NCI-H1092 treated with DMSO at 0.1 percent for 48 hours (cell line): ENCODE measurements around the gene SERP2.

Source experiments
- DNase-seq: peaks from one replicate; lab custom pipeline; 2025; lab: John Stamatoyannopoulos, UW

Gene SERP2

DNA sequence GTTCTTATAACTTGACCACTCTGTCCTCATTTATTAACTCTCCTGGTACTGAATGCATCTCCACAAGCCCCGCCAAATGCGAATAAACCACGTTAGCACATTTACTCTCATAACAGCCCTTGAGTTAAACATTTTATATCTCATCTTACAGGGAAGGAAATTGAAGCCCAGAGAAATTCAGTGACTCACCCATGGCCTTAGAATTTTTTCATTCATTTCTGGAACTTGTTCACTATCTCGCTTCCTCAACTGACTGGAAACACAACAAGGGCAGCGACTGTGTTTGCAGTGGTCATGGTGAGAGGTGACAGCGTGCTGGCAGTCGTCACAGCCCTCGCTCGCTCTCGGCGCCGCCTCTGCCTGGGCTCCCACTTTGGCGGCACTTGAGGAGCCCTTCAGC, 39.5 kb downstream of the SERP2 start:
- DNase-seq: no peak

DNA sequence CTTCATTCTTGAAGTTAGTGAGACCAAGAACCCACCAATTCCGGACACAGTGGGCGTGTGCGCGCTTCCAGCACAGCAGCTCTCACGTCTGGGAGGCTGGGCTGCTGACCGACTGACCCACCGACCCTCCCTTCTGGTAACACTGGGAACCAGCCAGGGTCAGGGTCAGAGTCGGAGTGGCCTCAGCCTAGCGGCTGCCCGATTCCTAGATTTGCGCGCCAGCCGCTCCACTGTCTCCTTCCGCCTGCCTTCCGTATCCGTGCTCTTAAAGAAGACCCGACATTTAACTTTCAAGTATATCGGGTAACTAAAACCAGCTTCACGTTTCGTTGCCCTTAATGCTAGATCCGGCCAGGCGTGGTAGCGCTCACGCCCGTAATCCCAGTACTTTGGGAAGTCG, 41.1 kb downstream of the SERP2 start:
- DNase-seq: no peak

DNA sequence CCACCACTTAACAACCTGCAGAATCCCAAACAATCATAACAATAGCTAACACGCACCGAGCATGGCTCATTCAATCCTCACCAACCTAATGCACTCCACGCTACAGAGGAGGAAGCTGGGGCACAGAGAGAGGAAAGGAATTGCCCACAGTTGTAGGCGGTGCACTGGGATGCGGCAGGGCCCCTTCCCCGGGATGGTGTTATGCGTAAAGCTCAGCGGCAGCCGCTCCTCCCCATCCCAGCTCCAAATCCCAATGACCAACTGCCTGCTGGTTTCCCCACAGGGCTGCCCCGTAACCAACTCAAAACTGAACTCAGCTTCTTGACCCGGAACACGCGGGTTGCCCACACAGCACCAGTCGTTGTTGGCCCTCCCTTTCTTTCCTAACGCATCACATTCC, 42.2 kb downstream of the SERP2 start:
- DNase-seq: no peak

DNA sequence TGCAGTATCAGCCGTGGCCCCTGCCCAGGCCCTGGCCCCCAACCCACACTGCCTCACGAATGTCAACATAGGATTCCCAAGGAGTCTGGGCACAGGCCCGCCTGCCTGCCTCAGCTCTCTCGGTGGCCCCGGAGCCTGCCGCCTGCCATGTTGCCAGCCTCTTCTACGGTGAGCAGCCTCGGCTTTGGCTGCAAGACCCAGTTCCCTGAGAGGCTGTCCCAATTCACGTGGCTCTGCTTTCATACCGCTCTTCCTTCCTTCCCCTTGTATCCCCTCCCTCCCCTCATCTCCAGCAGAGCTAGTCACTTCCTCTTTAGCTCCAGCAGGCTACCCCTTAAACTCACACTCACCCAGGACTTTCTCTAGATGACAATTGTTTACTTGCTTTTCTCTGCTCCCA, 42.7 kb downstream of the SERP2 start:
- DNase-seq: no peak

DNA sequence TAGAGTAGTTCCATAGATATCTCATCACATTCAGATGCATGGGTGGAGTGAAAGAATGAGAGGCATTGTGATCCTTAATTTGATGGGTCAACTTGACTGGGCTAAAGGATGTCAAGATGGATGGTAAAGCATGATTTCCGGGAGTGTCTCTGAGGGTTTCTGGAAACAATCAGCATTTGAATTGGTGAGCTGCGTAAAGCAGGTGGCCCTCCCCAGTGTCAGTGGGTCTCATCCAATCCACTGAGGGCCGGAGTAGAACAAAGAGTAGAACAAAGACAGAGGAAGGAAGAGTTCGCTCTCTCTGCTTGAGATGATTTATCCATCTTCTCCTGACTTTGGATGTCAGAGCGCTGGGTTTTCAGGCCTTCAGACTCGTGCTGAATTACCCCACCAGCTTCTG, 43.1 kb downstream of the SERP2 start:
- DNase-seq: no peak

DNA sequence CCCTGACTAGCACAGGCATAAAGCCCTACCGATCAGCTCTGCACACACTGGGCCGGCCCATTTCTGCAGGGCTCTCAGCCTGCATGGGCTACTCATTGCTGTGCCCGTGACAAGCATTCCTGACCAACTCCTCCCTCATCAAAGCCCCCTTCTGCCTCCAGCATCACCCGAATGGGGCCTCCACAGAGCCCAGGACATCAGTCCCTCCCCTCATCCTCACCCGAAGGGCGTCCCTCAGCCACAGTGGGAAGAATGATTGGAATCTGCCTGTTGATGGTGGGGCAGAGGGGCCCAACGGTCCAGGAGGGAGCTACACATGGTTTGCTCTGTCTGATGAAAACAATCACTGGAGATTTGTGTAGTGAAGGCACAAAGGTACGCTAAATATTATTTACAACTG, 43.8 kb downstream of the SERP2 start:
- DNase-seq: no peak

DNA sequence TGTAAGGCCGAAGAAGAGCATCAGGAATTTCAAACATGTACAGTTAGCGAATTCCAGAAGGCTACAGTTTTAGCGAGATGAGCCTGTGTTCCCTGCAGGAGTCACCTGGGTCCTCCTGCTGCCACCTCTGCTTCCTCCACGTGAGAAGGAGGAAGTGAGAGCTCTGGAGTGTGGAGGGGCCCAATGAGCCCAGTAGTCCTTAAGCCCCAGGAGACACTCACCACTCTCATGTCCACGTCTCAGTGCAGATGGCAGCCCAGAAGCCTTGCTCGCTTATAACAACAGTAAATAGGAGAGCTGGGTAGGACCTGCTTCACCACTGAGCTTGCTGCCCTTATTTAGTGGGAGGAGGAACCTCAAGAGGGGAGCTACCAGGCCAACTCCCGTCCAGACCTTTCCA, 44.3 kb downstream of the SERP2 start:
- no peak for DNase-seq

DNA sequence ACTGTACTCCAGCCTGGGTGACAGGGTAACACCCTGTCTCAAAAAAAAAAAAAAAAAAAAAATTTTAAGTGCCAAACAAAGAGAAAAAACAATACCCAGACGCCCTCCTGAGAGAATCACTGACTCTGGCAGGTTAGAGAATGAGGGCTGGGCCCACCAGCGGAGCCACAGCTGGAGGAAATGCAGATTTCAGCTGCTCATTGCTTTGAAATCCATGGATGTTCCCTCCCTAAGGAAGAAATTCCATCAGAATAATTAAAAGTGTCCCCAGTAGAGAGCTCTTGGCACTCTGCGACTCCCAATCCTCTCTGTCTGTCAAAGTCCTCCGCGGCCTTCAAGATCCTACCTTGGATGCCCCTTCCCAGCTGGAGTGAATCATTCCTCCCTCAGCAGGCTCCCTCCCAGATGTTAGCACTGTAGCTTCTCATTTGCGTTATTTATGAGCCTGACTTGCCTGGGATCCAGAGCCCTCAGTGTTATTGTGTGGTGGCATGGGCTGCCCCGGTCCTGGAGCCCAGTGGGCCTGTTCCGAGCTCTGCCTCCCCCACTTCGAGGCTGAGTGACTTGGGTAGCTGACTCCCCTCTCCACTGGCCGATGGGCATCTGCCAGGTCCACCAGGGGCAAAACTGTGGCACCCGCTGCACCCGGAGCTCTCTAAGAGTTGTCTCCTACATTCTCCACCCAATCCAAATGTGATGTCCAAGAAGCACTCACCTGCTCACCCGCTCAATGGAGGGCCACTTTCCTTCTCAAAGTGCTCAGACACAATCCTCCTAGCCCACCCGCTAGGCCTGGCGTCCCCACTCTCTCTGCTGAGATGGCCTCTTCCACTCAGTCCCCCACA, 47.0 kb downstream of the SERP2 start:
- no peak for DNase-seq

DNA sequence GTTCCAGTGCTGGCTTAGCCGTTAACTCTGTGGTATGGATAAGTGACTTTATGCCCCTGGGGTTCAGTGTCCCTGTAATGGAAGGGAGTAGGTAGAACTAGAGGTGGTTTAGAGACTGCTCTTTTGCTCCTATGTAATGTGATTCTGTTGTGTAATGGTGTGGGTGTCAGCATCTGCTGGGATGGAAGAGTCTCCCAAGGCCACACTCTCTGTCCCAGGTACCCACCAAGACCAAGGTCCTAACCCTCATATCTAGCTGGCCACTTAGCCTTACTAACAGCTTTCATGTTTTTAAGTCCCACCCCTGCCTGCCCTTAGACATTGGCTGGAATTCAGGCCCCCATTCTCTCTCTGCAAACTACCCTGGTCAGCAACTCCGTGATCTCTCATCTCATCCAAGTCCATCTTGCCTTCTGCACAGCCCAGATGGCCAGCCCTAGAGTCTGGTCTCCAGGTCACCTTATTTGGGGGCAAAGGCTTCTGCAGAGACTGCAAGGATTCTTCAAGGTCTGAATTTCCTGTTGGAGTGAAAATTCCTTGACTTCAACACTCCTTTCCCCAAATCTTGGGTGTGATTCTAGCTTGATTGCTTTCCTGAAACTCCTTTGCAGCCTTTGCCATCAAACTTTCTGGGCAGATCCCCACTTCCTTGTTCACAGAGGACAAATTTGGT, 48.4 kb downstream of the SERP2 start:
- no peak for DNase-seq

DNA sequence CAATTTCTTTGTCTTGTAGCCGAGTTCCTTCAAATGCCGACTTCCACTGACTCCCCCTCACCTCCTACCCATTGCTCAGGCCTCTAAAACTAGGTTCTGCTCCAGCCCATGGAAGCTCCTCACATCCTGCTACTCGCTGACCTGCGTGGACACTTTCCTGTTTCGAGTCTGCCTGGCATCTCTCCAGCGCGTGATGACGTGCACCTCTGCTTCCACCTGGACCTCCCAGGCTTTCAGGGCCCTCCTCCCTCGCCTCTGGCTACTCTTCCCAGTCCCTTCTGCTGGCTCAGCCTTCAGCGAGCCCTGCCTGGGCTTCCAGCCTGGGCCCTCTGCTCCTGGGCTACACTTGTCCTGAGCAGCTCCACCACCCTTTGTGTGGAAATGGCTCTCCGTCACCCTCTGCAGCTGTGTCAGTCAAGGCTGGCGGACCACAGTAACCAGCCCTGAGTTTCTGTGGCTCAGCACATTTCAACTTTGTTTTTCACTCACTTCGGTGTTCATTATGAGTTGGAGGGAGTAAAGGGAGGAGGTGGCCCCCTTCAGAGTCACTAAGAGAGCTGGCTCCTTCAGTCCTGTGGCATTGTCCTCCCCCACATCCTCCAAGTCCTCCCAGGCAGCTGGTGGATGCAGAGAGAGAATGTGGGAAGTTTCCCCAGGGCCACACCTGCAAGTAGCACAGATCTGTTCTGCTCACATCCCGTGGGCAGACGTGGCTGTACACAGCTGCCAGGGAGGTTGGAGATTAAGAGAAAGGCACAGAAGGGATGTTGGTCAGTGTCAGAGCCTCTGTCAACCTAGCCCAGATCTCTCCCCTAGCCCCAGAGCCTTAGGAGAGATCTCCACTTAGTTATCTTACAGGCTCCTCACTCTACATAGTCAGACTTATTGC, 49.4 kb downstream of the SERP2 start:
- DNase-seq: no peak

DNA sequence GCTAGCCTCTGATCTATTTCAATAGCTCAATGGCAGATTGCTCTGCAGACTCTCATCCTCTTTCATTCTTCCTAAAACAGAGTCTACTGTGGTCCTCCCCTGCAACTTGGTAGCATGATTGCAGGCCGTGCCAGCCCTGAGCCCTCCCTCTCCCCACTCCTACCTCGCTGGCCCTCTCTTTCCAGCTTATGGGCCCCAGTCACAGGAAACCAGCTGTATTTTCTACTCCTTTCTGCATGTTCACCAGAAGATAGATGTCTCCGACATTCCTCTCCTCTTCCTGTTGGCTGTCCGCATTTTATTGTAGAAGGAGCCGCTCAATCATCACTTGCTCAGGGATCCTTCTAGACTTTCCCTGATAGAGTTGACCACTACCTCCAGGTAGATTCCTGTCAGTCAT, 50.2 kb downstream of the SERP2 start:
- no peak for DNase-seq

DNA sequence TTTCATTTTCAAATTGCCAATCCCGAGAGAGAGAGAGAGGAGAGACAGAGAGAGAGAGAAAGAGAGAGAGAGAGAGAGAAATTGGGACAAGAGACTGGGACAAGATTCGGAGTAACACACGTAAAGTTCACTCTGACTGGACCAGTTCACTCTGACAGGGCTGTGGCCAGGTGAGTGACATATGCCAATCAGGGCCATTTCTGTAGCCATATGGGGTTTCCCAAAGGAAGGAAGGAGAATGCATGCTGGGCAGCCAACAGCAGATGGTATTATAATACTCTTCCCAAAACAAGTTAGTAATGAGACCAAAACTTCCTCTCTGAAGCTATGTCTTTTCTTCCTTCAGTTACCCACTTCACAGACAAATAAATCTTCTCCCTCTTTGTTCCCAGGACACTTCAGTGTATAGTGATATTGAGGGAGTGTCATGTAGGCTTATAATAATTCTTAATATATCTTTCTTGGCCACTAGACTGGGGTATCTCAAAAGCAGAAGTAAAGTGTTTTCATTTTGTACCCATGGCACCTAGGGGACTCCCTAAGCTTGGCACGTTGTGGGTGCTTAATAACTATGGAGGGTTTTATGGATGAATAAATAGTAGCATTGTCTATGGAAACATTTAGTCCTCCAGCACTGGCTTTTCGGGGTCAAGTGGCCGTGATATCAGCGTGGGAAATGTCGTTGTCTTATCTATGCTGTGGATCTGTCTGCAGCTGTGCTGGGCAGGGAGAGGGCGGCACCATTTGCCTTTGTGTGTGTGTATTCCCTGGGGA, 51.6 kb downstream of the SERP2 start:
- peak; percentile 36 for DNase-seq

DNA sequence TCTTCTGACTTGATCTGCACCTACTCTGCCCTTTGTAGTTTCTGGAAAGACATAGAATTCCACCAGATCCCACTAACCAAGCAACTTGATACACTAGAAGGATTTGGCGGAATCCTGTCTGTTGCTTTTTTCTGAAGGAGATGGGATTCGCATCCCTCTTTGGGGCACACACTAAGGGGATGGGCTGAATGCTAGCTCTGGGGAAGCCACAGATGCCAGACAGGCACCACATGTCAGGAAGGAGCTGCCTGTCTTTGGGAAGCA, 52.1 kb downstream of the SERP2 start:
- no peak for DNase-seq

DNA sequence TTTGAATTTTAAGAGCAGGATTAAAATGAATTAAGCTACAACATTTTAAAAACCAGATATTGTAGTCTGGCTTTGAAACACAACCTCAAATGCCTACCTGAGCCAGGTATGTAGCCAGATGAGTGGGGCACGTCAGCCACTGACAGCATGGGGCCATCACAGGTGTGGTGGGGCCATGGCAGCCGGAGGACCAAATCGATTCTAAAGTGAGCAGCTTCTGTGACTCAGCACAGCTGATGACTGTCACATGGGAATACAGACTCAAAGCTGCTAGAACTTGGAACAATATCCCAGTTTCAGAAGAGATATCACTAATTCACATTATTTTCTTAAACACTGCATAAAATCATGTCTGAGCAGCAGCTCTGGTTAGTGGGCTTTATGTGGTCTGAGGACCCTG, 52.8 kb downstream of the SERP2 start:
- DNase-seq: no peak

DNA sequence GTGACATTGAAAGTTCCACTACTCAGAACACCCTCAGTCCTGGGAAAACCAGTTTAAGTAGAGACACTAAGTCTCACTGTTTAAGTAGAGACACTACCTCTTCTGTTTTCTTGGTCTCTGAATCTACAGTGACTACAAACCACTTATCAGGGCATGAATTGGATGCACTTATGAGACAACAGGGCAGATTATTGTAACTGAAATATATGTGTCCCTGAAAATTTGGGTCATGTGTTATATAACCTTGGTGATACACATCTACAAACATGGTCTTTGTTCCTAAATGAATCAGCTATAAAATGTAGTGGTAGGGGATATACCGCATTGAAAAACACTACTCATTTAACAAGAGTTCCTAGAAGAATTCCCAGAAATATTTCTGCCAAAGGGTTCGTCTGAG, 55.7 kb downstream of the SERP2 start:
- DNase-seq: no peak

DNA sequence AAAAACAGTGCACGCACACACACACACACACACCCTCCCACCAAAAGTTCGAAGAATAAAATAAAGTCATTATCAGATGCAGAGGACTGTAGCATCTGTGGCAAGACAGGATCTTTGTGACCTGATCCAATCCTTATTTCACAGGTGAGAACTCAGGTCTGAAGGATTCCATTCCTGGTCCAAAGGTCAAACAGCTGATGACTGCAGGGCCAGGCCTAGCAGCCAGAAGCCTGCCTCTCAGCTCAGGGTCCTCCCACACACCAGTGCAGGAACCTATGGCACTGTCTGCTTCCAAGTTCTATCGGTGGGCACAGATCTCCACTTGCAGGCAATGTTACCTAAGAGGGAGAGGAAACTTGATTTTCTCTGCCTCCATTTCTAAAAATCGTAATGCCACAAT, 57.5 kb downstream of the SERP2 start:
- no peak for DNase-seq

DNA sequence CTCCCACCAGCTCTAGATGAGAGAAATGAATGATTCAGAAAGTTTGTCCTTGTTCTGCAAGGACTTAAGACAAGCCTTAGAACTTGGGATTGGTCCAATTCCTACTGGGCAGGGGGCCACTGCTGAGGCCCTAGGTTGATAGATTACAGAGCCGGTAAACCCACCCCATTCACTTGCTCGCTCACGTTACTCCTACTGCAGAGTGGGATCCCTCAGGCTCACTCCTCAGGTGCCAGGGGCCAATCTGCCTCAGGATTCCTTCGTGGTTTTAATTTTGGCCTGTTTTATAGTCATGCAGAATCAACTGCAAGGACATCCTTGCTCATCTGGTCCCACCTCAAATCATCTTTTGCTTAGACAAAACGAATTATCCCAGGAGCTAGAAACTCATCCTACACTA, 59.0 kb downstream of the SERP2 start:
- no peak for DNase-seq

DNA sequence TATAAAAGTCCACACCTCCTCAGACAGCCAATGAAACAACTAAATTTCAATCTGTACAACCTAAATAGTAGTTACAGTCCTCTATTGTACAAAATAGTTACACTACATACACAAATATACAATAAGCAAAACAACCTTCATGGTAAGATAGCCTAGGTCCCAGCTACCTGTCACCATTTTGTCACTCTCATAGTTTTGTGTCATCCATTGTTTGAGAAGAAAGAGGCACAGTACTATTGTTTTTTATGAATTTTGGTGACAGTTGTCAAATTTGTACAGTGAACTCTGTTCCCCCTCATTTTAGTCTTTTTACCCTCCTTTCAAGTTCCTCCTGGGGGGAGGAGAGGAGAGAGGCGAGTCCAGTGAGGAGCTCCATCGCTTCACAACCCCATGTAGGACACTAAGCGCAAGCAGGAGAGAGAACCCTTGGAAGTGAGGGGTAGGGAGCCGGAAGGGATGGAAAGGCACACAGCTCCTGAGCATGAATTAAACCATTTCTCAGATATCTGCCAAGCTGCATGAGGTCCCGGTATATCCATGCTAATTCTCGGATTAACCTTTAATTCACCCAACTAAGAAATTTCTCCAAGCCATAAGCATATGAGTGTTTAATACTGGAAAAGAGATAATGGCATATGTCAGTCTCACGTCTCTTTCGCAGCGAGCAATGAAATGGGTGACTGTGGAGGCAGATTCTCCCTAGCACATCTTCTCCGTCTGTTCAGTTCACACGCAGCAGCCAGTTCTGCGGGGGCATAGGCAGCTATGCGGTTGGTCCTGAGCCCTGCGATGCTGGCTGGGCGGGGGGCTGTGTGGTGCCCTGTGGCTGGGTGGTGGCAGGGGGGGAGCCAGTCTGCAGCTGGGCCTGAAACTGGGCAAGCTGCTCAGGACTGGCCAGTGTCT, 60.5 kb downstream of the SERP2 start:
- DNase-seq: no peak

DNA sequence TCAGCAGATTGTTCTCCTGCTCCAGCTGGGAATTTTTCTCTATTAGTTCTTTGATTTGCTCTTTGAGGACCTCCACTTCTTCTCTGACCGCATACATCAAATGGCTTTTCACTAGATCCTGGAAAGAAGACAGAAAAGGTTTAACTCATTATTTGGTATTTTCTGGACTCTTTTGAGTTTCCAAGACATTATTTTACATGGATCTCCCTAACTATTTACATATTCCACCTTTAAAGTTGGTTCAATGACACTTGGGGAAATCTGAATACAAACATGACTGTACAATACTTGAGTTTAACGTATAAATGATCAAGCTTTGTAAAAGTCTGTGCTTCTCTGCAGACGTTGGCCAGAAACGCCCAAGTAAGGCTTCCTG, 61.1 kb downstream of the SERP2 start:
- DNase-seq: no peak

DNA sequence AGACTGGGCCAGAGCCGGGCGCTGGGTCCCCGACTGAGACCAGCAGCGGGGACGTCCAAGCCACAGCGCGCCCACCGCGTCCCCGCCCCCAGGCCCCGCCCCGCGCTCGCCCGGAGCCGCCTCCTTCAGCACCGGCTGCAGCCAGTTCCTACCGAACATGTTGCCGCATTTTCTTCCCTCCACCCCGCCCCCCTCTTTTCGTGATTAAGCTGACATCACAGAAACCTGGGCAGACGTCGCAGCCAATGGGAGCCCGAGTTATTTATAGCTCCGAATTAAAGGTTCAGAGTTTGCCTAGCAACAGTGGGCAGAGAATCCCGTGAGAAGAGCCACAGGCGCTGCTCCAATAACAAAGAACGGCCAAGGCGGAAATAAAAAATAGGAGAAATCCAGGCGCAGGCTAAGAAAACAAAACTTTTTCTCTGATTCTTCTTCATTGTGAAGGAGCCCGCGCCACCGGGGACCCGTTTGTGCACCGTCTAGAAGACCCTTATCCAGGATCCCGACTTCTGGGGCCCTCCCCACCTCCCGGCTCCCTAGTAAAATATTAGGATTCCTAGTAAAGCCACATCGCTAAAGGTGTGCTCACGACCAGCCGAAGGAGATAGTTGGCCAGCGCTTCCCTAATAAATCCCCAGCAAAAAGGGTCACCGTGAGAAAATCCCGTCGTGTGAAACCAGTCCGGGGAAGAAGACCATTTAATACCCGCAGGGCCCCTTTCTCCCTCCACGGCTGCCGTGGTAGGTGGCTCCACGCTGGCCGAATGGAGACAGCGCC, 61.7 kb downstream of the SERP2 start:
- DNase-seq: peak; percentile 98
